ENCODE results near the gene FRMD5. TPM values are rescaled to one million over a fixed set of nuclear protein-coding genes. Genes with fewer than 3 reads are reported as not detected.

The FRMD5 gene
- total and polyA plus RNA-seq, 11 donors = 12.5 to 110 (median 55.7) TPM

DNA sequence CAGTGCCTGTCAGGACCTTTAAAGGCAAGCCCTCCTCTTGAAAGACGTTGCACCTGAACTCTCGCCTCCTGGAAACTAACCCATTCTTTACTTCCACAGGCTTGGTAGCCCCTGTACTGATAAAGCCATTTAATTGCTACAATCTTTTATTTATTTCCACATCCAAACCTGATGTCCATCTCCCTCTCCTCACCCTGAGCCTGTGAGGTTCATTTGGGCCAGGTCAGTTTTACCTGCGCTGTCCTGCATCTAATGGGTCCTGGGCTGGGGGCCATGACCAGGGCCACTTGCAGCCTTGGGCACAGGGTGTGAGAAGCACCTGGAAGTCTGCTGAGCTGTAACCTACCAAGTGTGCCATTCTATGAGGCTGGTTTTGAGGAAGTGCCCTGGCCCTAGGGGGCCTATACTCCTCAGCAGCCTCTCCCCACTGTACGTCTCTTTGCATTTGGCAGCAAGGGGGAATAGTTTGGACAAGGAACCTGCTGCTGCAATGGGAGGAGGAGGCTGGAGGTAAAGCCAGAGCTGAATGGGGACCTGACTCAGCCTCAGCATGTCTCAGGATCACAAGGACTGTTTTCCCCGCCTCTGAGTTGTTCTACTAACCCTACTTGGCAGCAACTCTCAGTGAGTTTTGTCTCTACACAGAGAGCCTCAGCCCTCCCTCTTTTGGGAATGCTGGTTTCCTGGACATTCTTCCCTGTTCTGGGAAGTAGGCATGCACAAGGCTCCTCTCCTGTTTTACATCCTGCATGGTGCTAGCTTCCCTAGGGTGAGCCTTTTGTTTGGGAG is 314.5 kb downstream of the FRMD5 start:
- peak overlapping the region; percentile 64 to 98 (median 91) for H3K27ac ChIP-seq
- H3K36me3 ChIP-seq = peaks cover 0 to 6% (median 0%) of the 10 kb centered on the region in 9 donors
- WGBS, 4 donors = 60 to 77% (median 64%) methylated on average over 5 of the region's 5 CpGs
- no peak overlapping the region for H3K4me3 ChIP-seq
- intact Hi-C loops (cut with DNase I) = no loop called here
- no peak for TF ChIP-seq POLR2A (IDR thresholded peaks at IDR 0.05)
- TF ChIP-seq, protein P1, sequence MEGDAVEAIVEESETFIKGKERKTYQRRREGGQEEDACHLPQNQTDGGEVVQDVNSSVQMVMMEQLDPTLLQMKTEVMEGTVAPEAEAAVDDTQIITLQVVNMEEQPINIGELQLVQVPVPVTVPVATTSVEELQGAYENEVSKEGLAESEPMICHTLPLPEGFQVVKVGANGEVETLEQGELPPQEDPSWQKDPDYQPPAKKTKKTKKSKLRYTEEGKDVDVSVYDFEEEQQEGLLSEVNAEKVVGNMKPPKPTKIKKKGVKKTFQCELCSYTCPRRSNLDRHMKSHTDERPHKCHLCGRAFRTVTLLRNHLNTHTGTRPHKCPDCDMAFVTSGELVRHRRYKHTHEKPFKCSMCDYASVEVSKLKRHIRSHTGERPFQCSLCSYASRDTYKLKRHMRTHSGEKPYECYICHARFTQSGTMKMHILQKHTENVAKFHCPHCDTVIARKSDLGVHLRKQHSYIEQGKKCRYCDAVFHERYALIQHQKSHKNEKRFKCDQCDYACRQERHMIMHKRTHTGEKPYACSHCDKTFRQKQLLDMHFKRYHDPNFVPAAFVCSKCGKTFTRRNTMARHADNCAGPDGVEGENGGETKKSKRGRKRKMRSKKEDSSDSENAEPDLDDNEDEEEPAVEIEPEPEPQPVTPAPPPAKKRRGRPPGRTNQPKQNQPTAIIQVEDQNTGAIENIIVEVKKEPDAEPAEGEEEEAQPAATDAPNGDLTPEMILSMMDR (IDR thresholded peaks at IDR 0.05) = no peak
- H3K4me1 ChIP-seq = peaks cover 0 to 30% (median 8%) of the 10 kb centered on the region in 12 donors
- no peaks in the 10 kb centered on the region for H3K9me3 ChIP-seq
- H3K27me3 ChIP-seq = no peaks in the 10 kb centered on the region
- ATAC-seq = peak in 1 of 4 donors; percentile 5
- DNase-seq = no peak

DNA sequence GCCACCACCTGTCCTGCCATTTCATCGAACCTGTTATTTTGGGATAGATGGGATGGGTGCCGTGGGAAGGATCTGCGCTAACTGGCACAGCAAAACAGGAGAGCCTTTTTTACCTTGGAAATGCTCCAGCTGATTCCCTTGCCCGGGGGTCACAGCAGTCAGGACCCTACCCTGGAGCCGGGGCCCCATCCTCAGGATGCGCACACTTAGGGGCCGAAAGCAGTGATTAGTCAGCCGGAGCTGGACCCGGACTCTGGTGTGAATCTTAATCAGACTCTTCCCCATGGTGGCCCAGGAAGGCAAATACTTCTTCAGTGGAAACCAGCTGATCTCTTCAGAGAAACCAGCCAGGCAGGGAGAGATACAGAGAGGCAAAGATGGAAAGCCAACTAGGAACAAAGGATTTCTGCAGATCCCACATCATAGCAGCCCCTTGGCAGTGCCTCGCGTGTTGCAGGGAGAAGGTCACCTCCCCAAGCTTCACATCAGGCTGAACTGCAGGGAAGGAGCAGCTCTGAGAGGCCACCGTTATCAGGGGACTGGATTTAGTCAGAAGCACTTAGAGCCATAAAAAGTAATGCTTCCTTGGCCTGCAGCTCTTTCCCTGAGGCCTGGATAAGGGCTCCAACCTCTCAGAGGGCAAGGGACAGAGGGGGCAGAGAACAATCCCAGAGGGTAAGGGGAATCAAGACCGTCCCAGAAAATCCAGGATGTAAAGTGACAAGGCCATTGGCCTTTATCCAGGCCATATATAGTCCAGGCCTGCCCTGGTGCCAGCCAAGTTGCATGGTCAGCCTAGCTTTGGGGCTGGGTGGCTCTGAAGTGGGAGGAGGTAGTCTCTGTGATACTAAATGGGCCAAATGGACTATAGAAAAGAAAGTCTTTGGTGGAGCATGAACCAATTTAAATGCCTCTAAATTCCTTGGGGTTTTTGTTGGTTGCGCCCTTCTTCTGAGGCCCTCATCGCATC is 315.4 kb downstream of the FRMD5 start:
- Histone ChIP-seq H3K36me3 (peaks cover 0 to 6% (median 0%) of the 10 kb centered on the region in 9 donors), H3K4me3 (peak overlapping the region; percentile 25 to 66 (median 58)), H3K27ac (peak overlapping the region; percentile 71 to 98 (median 91)), H3K27me3 (no peaks in the 10 kb centered on the region), H3K9me3 (no peaks in the 10 kb centered on the region), H3K4me1 (peaks cover 0 to 34% (median 8%) of the 10 kb centered on the region in 12 donors)
- intact Hi-C loops (cut with DNase I) = loop anchor here in 5 of 10 donors (1.0 to 10.0 kb wide), 5 partner anchors 15 to 625 kb away; no protein-coding TSS in a partner anchor
- 50 to 72% (median 60%) methylated on average over 15 of the region's 15 CpGs for WGBS, 4 donors
- peak; percentile 37 to 41 for TF ChIP-seq POLR2A (IDR thresholded peaks at IDR 0.05)
- TF ChIP-seq, protein P1 (IDR thresholded peaks at IDR 0.05) = no peak
- DNase-seq = peak in 4 of 5 donors; percentile 60 to 82 (median 75)
- ATAC-seq = peak; percentile 82 to 90 (median 84)

DNA sequence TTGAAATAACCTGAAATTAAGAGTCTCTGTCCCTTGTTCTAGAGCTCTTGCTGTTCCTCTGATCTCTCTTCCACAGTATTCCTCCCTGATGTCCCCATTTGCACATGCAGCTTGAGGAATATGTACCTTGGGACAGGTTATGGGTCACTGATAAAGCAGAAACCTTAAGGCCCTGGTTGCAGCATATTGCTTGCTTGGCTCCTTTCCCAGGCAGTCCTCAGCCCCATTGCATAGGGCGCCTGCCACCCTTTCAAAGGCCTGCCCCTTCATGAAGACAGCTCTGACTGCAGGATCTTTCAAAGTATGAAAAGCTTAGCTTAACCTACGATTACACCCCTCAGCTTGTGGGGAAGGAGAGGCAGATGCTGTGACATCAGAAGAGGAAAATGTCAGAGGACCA is 316.6 kb downstream of the FRMD5 start:
- peak overlapping the region; percentile 25 to 66 (median 58) for H3K4me3 ChIP-seq
- WGBS, 4 donors = 48 to 69% (median 62%) methylated on average over 2 of the region's 2 CpGs
- peak in 2 of 5 donors; percentile 43 to 57 for DNase-seq

More for the DNA sequence above, 316.6 kb downstream of the FRMD5 start:
- peaks cover 0 to 43% (median 8%) of the 10 kb centered on the region in 12 donors for H3K4me1 ChIP-seq
- TF ChIP-seq POLR2A (IDR thresholded peaks at IDR 0.05) = no peak
- TF ChIP-seq, protein P1 (IDR thresholded peaks at IDR 0.05) = no peak
- intact Hi-C loops (cut with DNase I) = loop anchor here in 4 of 10 donors (2.0 to 10.0 kb wide), 4 partner anchors 16 to 626 kb away; no protein-coding TSS in a partner anchor
- H3K27me3 ChIP-seq = no peaks in the 10 kb centered on the region
- peaks cover 0 to 11% (median 7%) of the 10 kb centered on the region in 9 donors for H3K36me3 ChIP-seq
- peak overlapping the region; percentile 71 to 98 (median 91) for H3K27ac ChIP-seq
- H3K9me3 ChIP-seq = no peaks in the 10 kb centered on the region
- peak in 3 of 4 donors; percentile 23 to 44 (median 36) for ATAC-seq
